ENCODE measurements around the gene MEGF8.

Gene MEGF8

DNA sequence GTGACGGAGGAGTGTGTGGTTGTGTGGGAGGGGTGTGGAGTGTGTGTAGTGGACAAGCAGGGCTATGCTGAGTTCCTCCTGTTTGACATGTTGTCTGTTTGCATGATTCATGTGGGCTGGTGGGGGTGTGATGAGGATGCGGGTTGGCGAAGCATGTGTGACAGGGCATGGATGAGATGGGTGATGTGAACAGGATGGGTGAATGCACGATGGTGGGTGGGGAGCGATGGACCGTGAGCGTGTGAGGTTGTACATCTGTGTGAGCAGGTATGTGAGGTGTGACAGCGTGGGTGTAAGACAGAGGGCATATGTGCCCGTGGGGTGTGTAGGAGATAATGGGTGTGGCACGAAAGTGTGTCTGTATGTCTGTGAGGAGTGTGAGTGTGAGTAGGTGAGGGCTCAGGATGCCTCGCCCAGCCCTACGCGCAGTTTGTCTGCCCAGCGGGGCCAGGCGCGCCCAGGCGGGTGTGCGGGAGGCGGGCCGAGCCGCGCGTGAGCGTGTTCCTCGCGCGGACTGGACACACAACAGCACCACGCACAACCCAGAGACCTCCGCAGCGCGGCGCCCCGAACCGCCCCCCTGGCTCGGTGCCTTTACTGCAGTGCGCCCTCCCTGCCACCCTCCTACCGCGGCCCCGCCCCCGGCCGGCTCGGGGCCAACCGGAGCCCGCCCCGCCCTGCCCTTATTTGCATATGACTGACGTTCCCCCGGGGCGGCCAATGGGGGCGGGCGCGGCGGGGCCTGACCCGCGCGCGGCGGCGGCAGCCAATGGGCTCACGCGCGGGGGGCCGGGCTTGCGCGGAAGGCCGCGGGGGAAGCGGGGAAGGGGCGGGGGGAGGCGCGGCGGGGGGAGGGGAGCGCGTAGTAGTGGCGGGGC lies 42.0 kb upstream of the MEGF8 start:
- Mint-ChIP-seq H3K4me1 (ENCODE audit: low read depth in 2 of 2) (peaks cover 37 to 41% of the 10 kb centered on the region in 2 donors), H3K36me3 (ENCODE audit: insufficient read depth) (peaks cover 36% of the 10 kb centered on the region), H3K27ac (no peak overlapping the region), H3K4me3 (no peak overlapping the region), H3K9me3 (no peaks in the 10 kb centered on the region), H3K27me3 (no peaks in the 10 kb centered on the region)
- ATAC-seq (replicated peaks): peak; percentile 64
- DNase-seq: peak; percentile 89 to 91 (median 89)

DNA sequence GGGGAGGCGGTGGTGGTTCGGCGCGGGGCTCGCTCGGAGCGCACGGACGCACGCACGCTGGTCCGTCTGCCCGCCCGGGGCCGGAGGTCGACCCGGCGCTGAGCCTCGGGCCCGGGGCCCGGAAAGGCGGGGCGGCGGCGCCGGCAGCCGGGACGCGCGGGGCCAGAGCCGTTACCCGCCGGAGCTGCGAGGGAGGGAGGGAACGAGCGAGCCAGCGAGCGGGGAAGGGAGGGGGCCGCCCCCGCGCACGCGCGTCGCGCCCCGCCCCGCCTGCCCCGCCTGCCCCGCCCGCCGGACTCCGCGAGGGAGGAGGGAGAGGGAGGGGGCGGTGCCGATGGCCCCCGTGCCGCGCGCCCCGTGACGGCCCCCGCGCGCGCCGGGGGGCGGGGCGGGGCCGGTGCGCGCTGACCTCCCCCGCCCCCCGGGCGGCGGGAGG lies 41.4 kb upstream of the MEGF8 start:
- Mint-ChIP-seq H3K36me3 (ENCODE audit: insufficient read depth) (peaks cover 38% of the 10 kb centered on the region), H3K27ac (no peak overlapping the region), H3K4me1 (ENCODE audit: low read depth in 2 of 2) (peaks cover 32 to 34% of the 10 kb centered on the region in 2 donors), H3K27me3 (no peaks in the 10 kb centered on the region), H3K4me3 (no peak overlapping the region), H3K9me3 (no peaks in the 10 kb centered on the region)
- ATAC-seq (replicated peaks) (peak; percentile 28), DNase-seq (peak; percentile 72 to 79 (median 76))

GRCh38 chr19:42284591-42285341 lies 40.7 kb upstream of the MEGF8 start:
- Mint-ChIP-seq H3K27me3 (no peaks in the 10 kb centered on the region), H3K36me3 (ENCODE audit: insufficient read depth) (peaks cover 34% of the 10 kb centered on the region), H3K4me3 (peak overlapping the region; percentile 84 to 88), H3K9me3 (no peaks in the 10 kb centered on the region), H3K27ac (peak overlapping the region; percentile 60 to 83), H3K4me1 (ENCODE audit: low read depth in 2 of 2) (peaks cover 25 to 28% of the 10 kb centered on the region in 2 donors)
- ATAC-seq (replicated peaks) (no peak), DNase-seq (peak in 1 of 3 experiments; percentile 32)

DNA sequence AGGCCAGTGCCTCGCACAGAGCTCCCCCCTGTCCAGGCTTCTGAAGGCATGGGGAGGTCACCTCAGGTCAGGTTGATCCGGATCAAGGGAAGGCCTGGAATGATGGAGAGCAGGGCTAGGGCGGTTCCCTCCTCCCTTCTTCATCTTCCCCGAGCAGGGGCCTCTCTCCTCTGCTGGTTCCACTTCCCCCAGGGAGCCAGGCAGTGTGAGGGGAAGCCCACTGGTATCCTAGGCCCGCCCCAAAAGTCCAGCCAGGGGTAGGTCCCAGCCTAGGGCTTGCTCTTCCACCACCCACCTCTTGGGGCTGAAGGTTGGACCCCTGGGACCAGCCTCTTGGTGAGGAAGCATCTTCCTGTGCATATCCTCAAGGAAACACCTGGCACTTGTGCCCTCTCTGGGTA lies 39.9 kb upstream of the MEGF8 start:
- Mint-ChIP-seq H3K36me3 (ENCODE audit: insufficient read depth) (peaks cover 28% of the 10 kb centered on the region), H3K9me3 (no peaks in the 10 kb centered on the region), H3K27me3 (no peaks in the 10 kb centered on the region), H3K4me3 (peak overlapping the region; percentile 84 to 88), H3K27ac (peak overlapping the region; percentile 16 to 83), H3K4me1 (ENCODE audit: low read depth in 2 of 2) (peaks cover 25 to 28% of the 10 kb centered on the region in 2 donors)
- ATAC-seq (replicated peaks) (no peak), DNase-seq (no peak)

DNA sequence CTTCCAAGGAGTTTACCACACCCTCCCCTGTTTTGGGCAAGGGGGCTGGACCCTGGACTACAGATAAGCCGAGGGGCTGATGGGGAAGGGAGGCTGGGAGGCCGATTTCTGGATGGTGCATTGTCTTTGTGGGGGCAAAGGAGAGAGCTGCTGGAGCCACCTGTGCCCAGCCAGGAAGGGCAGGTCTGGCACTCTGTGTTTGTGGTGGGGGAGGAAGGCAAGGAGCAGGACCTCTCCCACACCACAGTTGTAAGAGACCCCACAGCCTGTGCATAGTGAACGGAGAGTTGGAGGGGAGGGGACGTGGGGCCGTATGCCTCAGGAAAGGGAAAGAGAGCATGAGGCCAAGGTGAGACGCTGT lies 39.5 kb upstream of the MEGF8 start:
- Mint-ChIP-seq H3K27me3 (no peaks in the 10 kb centered on the region), H3K9me3 (no peaks in the 10 kb centered on the region), H3K36me3 (ENCODE audit: insufficient read depth) (peaks cover 26% of the 10 kb centered on the region), H3K4me3 (peak overlapping the region; percentile 84 to 88), H3K27ac (peak overlapping the region; percentile 16 to 83), H3K4me1 (ENCODE audit: low read depth in 2 of 2) (peaks cover 25 to 28% of the 10 kb centered on the region in 2 donors)
- ATAC-seq (replicated peaks) (no peak), DNase-seq (no peak)

GRCh38 chr19:42286349-42287016 lies 39.0 kb upstream of the MEGF8 start:
- no peak for ATAC-seq (replicated peaks)

DNA sequence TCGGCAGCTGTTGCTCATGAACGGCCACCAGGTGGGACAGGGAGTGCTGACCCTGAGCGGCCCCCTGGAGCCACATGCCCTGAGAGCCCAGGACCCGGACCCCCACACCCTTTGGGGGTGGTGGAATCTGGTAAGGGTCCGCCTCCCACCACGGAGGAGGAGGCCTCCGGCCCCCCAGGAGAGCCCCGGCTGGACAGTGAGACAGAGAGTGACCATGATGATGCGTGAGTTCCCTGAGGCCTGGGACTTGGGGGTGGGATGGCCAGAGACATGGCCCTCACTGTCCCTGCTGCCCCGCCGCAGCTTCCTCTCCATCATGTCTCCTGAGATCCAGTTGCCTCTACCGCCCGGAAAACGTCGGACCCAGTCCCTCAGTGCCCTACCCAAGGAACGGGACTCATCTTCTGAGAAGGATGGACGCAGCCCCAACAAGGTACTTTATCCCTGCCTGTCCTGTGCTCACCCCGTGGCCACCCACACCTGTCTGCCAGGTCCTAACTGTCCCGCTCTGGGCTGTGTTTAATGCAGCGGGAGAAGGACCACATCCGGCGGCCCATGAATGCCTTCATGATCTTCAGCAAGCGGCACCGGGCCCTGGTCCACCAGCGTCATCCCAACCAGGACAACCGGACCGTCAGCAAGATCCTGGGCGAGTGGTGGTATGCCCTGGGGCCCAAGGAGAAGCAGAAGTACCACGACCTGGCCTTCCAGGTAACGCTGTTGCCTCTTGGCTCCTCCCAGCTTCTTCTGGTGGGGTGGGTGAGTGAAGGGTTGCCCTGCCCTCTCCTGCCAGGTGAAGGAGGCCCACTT lies 38.2 kb upstream of the MEGF8 start:
- H3K27ac Mint-ChIP-seq: no peak overlapping the region
- no peak for DNase-seq

More at GRCh38 chr19:42286349-42287016, 39.0 kb upstream of the MEGF8 start:
- H3K27ac Mint-ChIP-seq: peak overlapping the region in 1 of 2 donors; percentile 16
- H3K36me3 Mint-ChIP-seq (ENCODE audit: insufficient read depth): peaks cover 28% of the 10 kb centered on the region
- no peaks in the 10 kb centered on the region for H3K9me3 Mint-ChIP-seq
- no peak for DNase-seq
- H3K4me1 Mint-ChIP-seq (ENCODE audit: low read depth in 2 of 2): peaks cover 23 to 25% of the 10 kb centered on the region in 2 donors
- no peaks in the 10 kb centered on the region for H3K27me3 Mint-ChIP-seq
- H3K4me3 Mint-ChIP-seq: no peak overlapping the region

GRCh38 chr19:42287827-42288107 lies 37.7 kb upstream of the MEGF8 start:
- Mint-ChIP-seq H3K27me3 (no peaks in the 10 kb centered on the region), H3K9me3 (no peaks in the 10 kb centered on the region), H3K4me3 (no peak overlapping the region), H3K36me3 (ENCODE audit: insufficient read depth) (peaks cover 34% of the 10 kb centered on the region), H3K4me1 (ENCODE audit: low read depth in 2 of 2) (peaks cover 15% of the 10 kb centered on the region in 2 donors), H3K27ac (no peak overlapping the region)
- DNase-seq (no peak), ATAC-seq (replicated peaks) (no peak)

More for the DNA sequence above, 38.2 kb upstream of the MEGF8 start:
- H3K36me3 Mint-ChIP-seq (ENCODE audit: insufficient read depth): peaks cover 34% of the 10 kb centered on the region
- H3K4me3 Mint-ChIP-seq: no peak overlapping the region
- ATAC-seq (replicated peaks): no peak
- no peaks in the 10 kb centered on the region for H3K9me3 Mint-ChIP-seq
- no peaks in the 10 kb centered on the region for H3K27me3 Mint-ChIP-seq
- H3K4me1 Mint-ChIP-seq (ENCODE audit: low read depth in 2 of 2): peaks cover 18 to 19% of the 10 kb centered on the region in 2 donors

GRCh38 chr19:42288387-42288786 lies 37.0 kb upstream of the MEGF8 start:
- no peak overlapping the region for H3K4me3 Mint-ChIP-seq
- peaks cover 15% of the 10 kb centered on the region in 2 donors for H3K4me1 Mint-ChIP-seq (ENCODE audit: low read depth in 2 of 2)
- H3K27me3 Mint-ChIP-seq: no peaks in the 10 kb centered on the region

GRCh38 chr19:42288881-42289555 lies 36.4 kb upstream of the MEGF8 start:
- Mint-ChIP-seq H3K4me1 (ENCODE audit: low read depth in 2 of 2) (peaks cover 15% of the 10 kb centered on the region in 2 donors), H3K27me3 (no peaks in the 10 kb centered on the region), H3K9me3 (no peaks in the 10 kb centered on the region), H3K36me3 (ENCODE audit: insufficient read depth) (peaks cover 37% of the 10 kb centered on the region), H3K4me3 (no peak overlapping the region), H3K27ac (no peak overlapping the region)
- ATAC-seq (replicated peaks) (no peak), DNase-seq (no peak)

More at GRCh38 chr19:42288387-42288786, 37.0 kb upstream of the MEGF8 start:
- H3K27ac Mint-ChIP-seq: peak overlapping the region in 1 of 2 donors; percentile 20
- H3K9me3 Mint-ChIP-seq: no peaks in the 10 kb centered on the region
- no peak for DNase-seq
- ATAC-seq (replicated peaks): no peak
- peaks cover 34% of the 10 kb centered on the region for H3K36me3 Mint-ChIP-seq (ENCODE audit: insufficient read depth)

- ATAC-seq (replicated peaks) (no peak), DNase-seq (no peak)
- H3K4me1 Mint-ChIP-seq (ENCODE audit: low read depth in 2 of 2): peaks cover 15% of the 10 kb centered on the region in 2 donors
- H3K36me3 Mint-ChIP-seq (ENCODE audit: insufficient read depth): peaks cover 40% of the 10 kb centered on the region
- no peaks in the 10 kb centered on the region for H3K9me3 Mint-ChIP-seq
- H3K27me3 Mint-ChIP-seq: no peaks in the 10 kb centered on the region
- H3K27ac Mint-ChIP-seq: no peak overlapping the region
- H3K4me3 Mint-ChIP-seq: no peak overlapping the region
Observed at GRCh38 chr19:42289556-42290041, 35.8 kb upstream of the MEGF8 start.

DNA sequence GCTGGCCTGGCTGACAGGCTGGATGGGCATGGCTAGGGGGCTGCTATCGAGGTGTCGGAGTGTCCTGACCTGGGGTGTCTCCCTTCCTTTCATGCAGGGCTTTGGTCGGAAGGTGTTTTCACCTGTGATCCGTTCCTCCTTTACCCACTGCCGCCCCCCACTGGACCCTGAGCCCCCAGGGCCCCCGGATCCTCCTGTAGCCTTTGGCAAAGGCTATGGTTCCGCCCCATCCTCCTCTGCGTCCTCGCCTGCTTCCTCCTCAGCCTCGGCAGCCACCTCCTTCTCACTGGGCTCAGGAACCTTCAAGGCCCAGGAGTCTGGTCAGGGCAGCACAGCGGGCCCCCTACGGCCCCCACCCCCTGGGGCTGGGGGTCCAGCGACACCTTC lies 35.3 kb upstream of the MEGF8 start:
- Mint-ChIP-seq H3K27ac (no peak overlapping the region), H3K4me1 (ENCODE audit: low read depth in 2 of 2) (peaks cover 9% of the 10 kb centered on the region in 2 donors), H3K36me3 (ENCODE audit: insufficient read depth) (peaks cover 35% of the 10 kb centered on the region), H3K9me3 (no peaks in the 10 kb centered on the region), H3K4me3 (no peak overlapping the region), H3K27me3 (no peaks in the 10 kb centered on the region)
- DNase-seq (no peak), ATAC-seq (replicated peaks) (no peak)
